ENCODE measurements around the gene GSK3B. TPM values are rescaled to one million over a fixed set of nuclear protein-coding genes. Genes with fewer than 3 reads are reported as not detected.

GSK3B gene
- total RNA-seq, 3 donors from 2014 or later (not counting 1 experiment from before 2014, with no cell fraction given): 61.3 to 67.0 (median 62.7) TPM

GRCh38 chr3:119812491-119813058, 281.7 kb downstream of the GSK3B start:
- no peaks in the 10 kb centered on the region for H3K27me3 ChIP-seq (ENCODE audit: control insufficient read depth, insufficient read depth, low read length)
- H3K4me1 Mint-ChIP-seq: peaks cover 10 to 13% of the 10 kb centered on the region in 2 donors
- H3K9me3 ChIP-seq (ENCODE audit: control insufficient read depth, insufficient read depth, low read length): no peaks in the 10 kb centered on the region
- TF ChIP-seq, protein P1, sequence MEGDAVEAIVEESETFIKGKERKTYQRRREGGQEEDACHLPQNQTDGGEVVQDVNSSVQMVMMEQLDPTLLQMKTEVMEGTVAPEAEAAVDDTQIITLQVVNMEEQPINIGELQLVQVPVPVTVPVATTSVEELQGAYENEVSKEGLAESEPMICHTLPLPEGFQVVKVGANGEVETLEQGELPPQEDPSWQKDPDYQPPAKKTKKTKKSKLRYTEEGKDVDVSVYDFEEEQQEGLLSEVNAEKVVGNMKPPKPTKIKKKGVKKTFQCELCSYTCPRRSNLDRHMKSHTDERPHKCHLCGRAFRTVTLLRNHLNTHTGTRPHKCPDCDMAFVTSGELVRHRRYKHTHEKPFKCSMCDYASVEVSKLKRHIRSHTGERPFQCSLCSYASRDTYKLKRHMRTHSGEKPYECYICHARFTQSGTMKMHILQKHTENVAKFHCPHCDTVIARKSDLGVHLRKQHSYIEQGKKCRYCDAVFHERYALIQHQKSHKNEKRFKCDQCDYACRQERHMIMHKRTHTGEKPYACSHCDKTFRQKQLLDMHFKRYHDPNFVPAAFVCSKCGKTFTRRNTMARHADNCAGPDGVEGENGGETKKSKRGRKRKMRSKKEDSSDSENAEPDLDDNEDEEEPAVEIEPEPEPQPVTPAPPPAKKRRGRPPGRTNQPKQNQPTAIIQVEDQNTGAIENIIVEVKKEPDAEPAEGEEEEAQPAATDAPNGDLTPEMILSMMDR (IDR thresholded peaks at IDR 0.05): no peak
- peaks cover 0 to 4% of the 10 kb centered on the region in 2 donors for H3K27me3 Mint-ChIP-seq (ENCODE audit: low read depth in 2 of 2)
- intact Hi-C loops (cut with micrococcal nuclease): no loop called here
- H3K9me3 Mint-ChIP-seq: no peaks in the 10 kb centered on the region
- peaks cover 15% of the 10 kb centered on the region for H3K4me1 ChIP-seq (ENCODE audit: control insufficient read depth, insufficient read depth, low read length)
- no peaks in the 10 kb centered on the region for H3K36me3 Mint-ChIP-seq
- WGBS (ENCODE audit: insufficient coverage): 96% methylated on average over 8 of the region's 8 CpGs
- no peak for ATAC-seq
- no peak overlapping the region for H3K27ac ChIP-seq (ENCODE audit: low read length)
- H3K4me3 Mint-ChIP-seq: no peak overlapping the region
- DNase-seq: no peak
- H3K4me3 ChIP-seq (ENCODE audit: low read length): no peak overlapping the region
- no peak overlapping the region for H3K27ac Mint-ChIP-seq
- H3K36me3 ChIP-seq (ENCODE audit: control insufficient read depth, insufficient read depth, low read length): no peaks in the 10 kb centered on the region

DNA sequence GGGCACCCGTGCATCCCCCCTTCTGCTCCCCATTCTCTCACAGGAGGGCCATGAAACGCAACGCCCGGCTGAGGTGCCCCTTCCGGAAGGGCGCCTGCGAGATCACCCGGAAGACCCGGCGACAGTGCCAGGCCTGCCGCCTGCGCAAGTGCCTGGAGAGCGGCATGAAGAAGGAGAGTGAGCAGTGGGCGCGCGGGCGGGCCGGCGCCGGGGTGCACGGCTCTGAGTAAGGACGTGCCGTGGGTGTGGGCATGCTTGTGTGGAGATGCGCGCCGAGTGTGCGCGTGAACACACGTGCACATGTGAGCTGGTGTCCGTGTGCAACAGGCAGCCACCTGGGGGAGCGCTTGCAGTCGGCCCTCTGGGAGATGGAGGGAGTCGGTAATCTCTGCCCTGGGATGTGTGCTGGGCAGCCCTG, 284.2 kb downstream of the GSK3B start:
- WGBS (ENCODE audit: insufficient coverage): under 1% methylated on average over 33 of the region's 33 CpGs
- Mint-ChIP-seq H3K36me3 (no peaks in the 10 kb centered on the region), H3K9me3 (no peaks in the 10 kb centered on the region), H3K4me3 (peak overlapping the region; percentile 96), H3K27ac (peak overlapping the region; percentile 50 to 93), H3K27me3 (ENCODE audit: low read depth in 2 of 2) (peaks cover 0 to 4% of the 10 kb centered on the region in 2 donors), H3K4me1 (peaks cover 10 to 13% of the 10 kb centered on the region in 2 donors)
- intact Hi-C loops (cut with micrococcal nuclease): no loop called here
- Histone ChIP-seq H3K9me3 (ENCODE audit: control insufficient read depth, insufficient read depth, low read length) (no peaks in the 10 kb centered on the region), H3K4me3 (ENCODE audit: low read length) (peak overlapping the region; percentile 56), H3K27me3 (ENCODE audit: control insufficient read depth, insufficient read depth, low read length) (no peaks in the 10 kb centered on the region), H3K36me3 (ENCODE audit: control insufficient read depth, insufficient read depth, low read length) (no peaks in the 10 kb centered on the region), H3K27ac (ENCODE audit: low read length) (no peak overlapping the region), H3K4me1 (ENCODE audit: control insufficient read depth, insufficient read depth, low read length) (peaks cover 15% of the 10 kb centered on the region)
- DNase-seq (peak; percentile 27 to 71), ATAC-seq (peak; percentile 81 to 88 (median 83))
- TF ChIP-seq, protein P1 (IDR thresholded peaks at IDR 0.05): no peak

DNA sequence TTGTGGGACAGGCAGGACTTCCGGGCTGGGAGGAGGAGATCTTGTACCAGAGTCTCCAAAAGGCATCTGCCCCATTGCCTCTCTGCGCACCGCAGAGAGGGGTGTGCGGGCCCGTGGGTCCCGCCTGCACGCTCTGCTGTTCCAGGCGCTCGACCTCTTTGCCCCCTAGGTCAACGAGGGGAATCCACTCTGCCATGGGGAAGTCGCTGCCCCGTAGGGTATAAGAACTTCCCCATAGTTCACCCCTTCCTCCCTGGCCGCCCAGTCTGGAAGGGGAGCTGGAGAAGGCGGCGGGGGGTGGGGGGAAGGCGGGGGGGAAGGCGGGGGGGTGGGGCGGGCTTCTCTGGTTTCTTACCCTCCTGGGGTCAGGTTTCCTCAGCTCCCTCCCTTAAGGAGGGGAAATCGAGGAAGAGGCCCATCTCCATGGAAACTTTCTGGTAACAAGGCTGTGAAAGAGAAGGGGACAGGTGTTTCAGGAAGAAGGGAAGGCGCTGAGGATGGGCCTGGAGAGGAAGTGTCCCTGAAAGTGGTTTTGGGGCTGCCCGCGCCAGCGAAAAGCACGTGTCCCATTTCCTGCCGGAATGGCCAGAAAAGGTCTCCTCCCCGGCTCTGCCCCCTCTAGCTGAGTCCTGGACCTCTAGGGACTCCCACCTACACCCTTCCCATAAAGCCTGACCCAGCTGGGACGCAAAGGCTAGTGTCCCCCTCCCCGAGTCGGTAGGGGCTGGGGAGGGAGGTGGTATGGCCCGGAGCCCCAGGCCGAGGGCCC, 284.8 kb downstream of the GSK3B start:
- H3K27me3 ChIP-seq (ENCODE audit: control insufficient read depth, insufficient read depth, low read length): no peaks in the 10 kb centered on the region
- 48% methylated on average over 21 of the region's 31 CpGs for WGBS (ENCODE audit: insufficient coverage)
- Mint-ChIP-seq H3K27me3 (ENCODE audit: low read depth in 2 of 2) (peaks cover 0 to 1% of the 10 kb centered on the region in 2 donors), H3K4me3 (peak overlapping the region; percentile 96), H3K36me3 (no peaks in the 10 kb centered on the region), H3K4me1 (peaks cover 10 to 13% of the 10 kb centered on the region in 2 donors), H3K9me3 (no peaks in the 10 kb centered on the region), H3K27ac (peak overlapping the region; percentile 50 to 93)
- H3K36me3 ChIP-seq (ENCODE audit: control insufficient read depth, insufficient read depth, low read length): no peaks in the 10 kb centered on the region
- ATAC-seq: peak in 2 of 3 donors; percentile 6 to 22
- H3K4me3 ChIP-seq (ENCODE audit: low read length): peak overlapping the region; percentile 56
- no peak overlapping the region for H3K27ac ChIP-seq (ENCODE audit: low read length)
- intact Hi-C loops (cut with micrococcal nuclease): no loop called here
- H3K4me1 ChIP-seq (ENCODE audit: control insufficient read depth, insufficient read depth, low read length): peaks cover 15% of the 10 kb centered on the region
- DNase-seq: peak in 1 of 2 donors; percentile 22
- no peaks in the 10 kb centered on the region for H3K9me3 ChIP-seq (ENCODE audit: control insufficient read depth, insufficient read depth, low read length)
- TF ChIP-seq, protein P1 (IDR thresholded peaks at IDR 0.05): no peak
